Colonic mucosa (tissue), 4 donors: ENCODE data around the gene STK24. TPM values are rescaled to one million over a fixed set of nuclear protein-coding genes. Genes with fewer than 3 reads are reported as not detected.

Source experiments
- DNase-seq: peaks from one replicate; pipeline ENCODE4 v3.0.0-alpha.2; 2020
- H3K27ac ChIP-seq: fragments of 200-600 bp; one replicate; pipeline ENCODE4 v1.8.0; 2021
- H3K27me3 ChIP-seq: fragments of 200-600 bp; one replicate; pipeline ENCODE4 v1.8.0; 2021
- H3K36me3 ChIP-seq: fragments of 200-600 bp; one replicate; pipeline ENCODE4 v1.8.0; 2021
- H3K4me1 ChIP-seq: fragments of 200-600 bp; one replicate; pipeline ENCODE4 v1.8.0; 2021; ENCODE audit warnings: mild to moderate bottlenecking
- H3K4me3 ChIP-seq: fragments of 200-600 bp; one replicate; pipeline ENCODE4 v1.8.0; 2021
- H3K9ac ChIP-seq, 2 donors: one replicate each; pipeline ENCODE4 v1.7.0; 2013; ENCODE audit warnings: control low read depth in 2 of 2, low read depth in 2 of 2, low read length in 2 of 2
- H3K9me3 ChIP-seq: fragments of 200-600 bp; one replicate; pipeline ENCODE4 v1.8.0; 2021
- intact Hi-C: fragments of 100-400 bp; cut with DNase I; formaldehyde crosslinking; loops from one replicate; pipeline ENCODE4 v1.14.1; 2022
- total RNA-seq, 2 donors: library from RNA; stranded (reverse); fragmentation: NEBNext Ultra II Directional in 1 of 2; extraction: Animal tissue kit (Norgen Biotek cat#: 25700) in 1 of 2; gene quantifications; one replicate each; pipeline ENCODE4 v1.2.1, GENCODE V29; 2021
- TF ChIP-seq, protein P1 (sequence below): fragments of 200-600 bp; IDR thresholded peaks from one replicate; pipeline ENCODE4 v1.8.0; 2022; ENCODE audit warnings: antibody characterized with exemption, mild to moderate bottlenecking
- donor health status: healthy.
- donor health status: DM: no; HTN: no; CAD: no.
- donor health status: DM: no; HTN: no; CAD: no.

Gene STK24
- total RNA-seq, 2 donors from 2014 or later: 160 to 206 TPM

DNA sequence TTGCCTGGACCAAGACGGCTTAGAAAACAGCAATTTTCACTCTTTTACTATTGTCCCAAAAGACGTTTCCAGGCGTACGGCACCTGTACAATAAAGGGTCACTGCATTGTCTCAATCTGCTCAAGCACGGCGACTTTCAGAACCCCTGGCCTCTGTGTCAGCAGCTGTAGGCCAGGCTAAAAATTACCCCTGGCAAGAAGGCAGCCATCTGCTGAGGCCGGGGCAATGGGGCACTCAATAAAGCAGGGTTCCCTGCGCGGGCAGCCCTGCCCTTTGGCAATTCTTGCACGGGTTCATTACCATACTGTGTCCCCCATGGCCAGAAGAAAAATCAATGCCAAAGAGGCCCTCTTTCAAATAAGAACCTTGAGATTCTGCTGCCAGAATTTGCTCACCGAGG is 52.1 kb downstream of the STK24 start:
- no peak for DNase-seq
- intact Hi-C loops: no loop called here
- no peak overlapping the region for H3K4me3 ChIP-seq
- H3K36me3 ChIP-seq: no peaks in the 10 kb centered on the region
- H3K27ac ChIP-seq: no peak overlapping the region
- no peaks in the 10 kb centered on the region for H3K27me3 ChIP-seq
- TF ChIP-seq, protein P1, sequence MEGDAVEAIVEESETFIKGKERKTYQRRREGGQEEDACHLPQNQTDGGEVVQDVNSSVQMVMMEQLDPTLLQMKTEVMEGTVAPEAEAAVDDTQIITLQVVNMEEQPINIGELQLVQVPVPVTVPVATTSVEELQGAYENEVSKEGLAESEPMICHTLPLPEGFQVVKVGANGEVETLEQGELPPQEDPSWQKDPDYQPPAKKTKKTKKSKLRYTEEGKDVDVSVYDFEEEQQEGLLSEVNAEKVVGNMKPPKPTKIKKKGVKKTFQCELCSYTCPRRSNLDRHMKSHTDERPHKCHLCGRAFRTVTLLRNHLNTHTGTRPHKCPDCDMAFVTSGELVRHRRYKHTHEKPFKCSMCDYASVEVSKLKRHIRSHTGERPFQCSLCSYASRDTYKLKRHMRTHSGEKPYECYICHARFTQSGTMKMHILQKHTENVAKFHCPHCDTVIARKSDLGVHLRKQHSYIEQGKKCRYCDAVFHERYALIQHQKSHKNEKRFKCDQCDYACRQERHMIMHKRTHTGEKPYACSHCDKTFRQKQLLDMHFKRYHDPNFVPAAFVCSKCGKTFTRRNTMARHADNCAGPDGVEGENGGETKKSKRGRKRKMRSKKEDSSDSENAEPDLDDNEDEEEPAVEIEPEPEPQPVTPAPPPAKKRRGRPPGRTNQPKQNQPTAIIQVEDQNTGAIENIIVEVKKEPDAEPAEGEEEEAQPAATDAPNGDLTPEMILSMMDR: no peak
- H3K9ac ChIP-seq: no peak overlapping the region
- H3K4me1 ChIP-seq: no peaks in the 10 kb centered on the region
- H3K9me3 ChIP-seq: no peaks in the 10 kb centered on the region

DNA sequence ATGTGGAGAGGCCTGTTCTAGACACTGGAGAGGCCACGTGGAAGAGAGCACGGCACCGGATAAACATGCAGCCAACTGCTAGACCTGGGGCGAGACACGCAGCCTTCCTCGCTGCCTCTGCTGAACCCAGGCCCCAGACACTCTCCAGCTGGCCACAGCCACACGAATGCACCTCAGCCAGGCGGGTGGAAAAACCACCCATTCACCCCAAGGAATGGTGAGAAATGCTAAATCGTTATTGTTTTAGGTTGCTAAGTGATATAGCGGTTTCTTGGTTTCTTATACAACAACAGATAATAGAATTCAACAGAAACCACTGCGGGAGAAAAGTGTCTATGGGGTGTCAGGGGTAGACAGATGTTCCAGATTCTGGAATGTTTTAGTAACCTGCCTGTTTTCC is 52.5 kb downstream of the STK24 start:
- H3K4me3 ChIP-seq: no peak overlapping the region
- no peak for DNase-seq
- no peak overlapping the region for H3K9ac ChIP-seq
- H3K4me1 ChIP-seq: no peaks in the 10 kb centered on the region
- intact Hi-C loops: no loop called here
- no peaks in the 10 kb centered on the region for H3K36me3 ChIP-seq
- no peak overlapping the region for H3K27ac ChIP-seq
- TF ChIP-seq, protein P1: no peak
- no peaks in the 10 kb centered on the region for H3K9me3 ChIP-seq
- no peaks in the 10 kb centered on the region for H3K27me3 ChIP-seq

DNA sequence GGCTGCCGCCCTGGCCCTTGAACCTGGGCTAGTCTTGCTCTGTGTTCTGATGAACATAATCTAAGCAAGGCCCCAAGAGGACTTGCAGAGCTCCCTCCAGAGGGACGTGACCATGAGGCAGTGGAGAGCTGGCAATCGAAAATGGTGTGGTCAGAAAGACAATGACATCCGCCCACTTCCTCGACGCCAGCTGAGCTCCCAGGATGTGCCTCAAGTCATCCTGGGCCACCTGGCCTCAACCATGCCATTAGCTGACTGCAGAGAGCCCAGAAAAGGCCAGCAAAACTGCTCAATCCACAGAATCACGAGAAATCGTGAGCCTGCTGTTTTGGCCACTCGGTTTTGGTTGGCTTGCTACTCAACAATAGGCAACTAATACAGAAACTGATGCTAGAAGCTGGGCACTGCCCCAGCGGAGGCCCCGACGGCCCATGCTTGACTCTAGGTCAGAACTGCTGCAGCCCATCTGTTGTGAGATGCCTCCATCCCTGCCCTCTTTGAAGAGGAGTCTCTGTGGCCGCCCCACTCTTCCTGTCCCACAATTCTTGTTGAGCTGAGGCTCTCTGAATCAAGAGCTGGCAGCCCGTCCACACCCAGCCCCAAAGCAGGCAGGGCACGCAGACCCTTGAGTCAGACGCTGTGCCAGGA is 53.3 kb downstream of the STK24 start:
- Histone ChIP-seq H3K9ac (no peak overlapping the region), H3K4me1 (no peaks in the 10 kb centered on the region), H3K4me3 (no peak overlapping the region), H3K9me3 (no peaks in the 10 kb centered on the region), H3K36me3 (no peaks in the 10 kb centered on the region), H3K27me3 (no peaks in the 10 kb centered on the region), H3K27ac (no peak overlapping the region)
- no peak for DNase-seq
- TF ChIP-seq, protein P1: no peak
- intact Hi-C loops: no loop called here

DNA sequence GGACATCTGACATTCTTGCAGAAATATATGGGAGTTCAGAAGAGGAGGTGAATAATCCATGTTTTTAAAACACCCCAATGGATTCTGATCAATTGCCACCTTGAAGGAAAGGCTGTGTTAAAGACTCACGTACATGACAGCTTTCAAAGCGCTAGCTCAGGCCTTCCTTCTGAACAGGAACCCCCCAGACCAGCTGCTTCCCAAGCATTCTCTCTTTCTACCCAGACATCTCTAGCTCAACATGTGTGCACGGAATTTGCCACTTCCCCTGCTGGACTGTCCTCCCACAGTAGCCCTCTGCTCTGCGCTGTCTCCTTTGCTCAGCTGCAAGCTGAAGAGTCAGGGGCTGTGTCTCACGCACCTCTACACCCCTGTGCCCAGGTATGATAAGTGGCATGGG is 54.5 kb downstream of the STK24 start:
- Histone ChIP-seq H3K27me3 (no peaks in the 10 kb centered on the region), H3K9ac (no peak overlapping the region), H3K9me3 (no peaks in the 10 kb centered on the region), H3K27ac (no peak overlapping the region), H3K4me1 (no peaks in the 10 kb centered on the region), H3K4me3 (no peak overlapping the region), H3K36me3 (no peaks in the 10 kb centered on the region)
- TF ChIP-seq, protein P1: no peak
- no peak for DNase-seq
- intact Hi-C loops: no loop called here

DNA sequence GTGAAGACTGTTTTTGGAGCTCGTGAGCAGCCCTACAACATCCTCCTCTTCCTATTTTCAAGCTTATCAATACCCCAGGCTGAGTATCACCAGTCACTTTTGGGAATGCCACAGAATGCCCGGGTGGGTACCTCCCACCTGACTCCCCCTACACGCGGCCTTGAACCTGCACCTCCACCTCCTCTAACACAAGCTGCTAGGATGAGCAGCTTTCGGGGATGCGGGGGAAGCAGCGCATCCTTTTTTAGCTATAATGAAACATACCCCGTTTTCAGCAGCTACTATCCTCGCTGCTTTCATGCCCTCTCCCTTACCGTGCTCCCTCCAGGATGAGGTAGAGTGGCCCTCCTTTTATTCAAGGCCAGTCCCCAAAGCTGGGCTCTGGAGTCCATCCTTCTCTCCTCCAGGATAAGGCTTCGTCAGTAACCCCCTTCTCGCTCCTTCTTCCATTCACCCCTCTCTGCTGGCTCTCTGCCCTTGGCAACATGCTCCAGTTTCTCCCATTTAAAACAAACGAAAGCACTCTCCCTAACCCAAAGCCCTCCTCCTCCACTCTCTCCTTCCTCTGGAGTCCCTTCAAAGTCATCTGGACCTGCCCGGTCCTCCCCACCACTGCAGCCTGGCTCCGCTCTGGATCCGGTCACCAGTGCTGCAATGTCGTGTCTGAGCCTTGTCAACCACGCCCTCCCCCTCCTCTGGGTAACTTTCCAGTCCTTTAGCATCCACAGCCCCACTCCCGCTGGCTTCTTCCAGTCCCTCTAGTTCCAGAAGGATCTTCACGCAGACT is 55.3 kb downstream of the STK24 start:
- TF ChIP-seq, protein P1: no peak
- intact Hi-C loops: no loop called here
- H3K4me1 ChIP-seq: no peaks in the 10 kb centered on the region
- H3K9ac ChIP-seq: no peak overlapping the region
- no peak overlapping the region for H3K4me3 ChIP-seq
- H3K9me3 ChIP-seq: no peaks in the 10 kb centered on the region
- H3K27me3 ChIP-seq: no peaks in the 10 kb centered on the region
- H3K36me3 ChIP-seq: no peaks in the 10 kb centered on the region
- DNase-seq: no peak
- H3K27ac ChIP-seq: no peak overlapping the region
